ENCODE data around the gene SCAMP5.

SCAMP5 gene

DNA sequence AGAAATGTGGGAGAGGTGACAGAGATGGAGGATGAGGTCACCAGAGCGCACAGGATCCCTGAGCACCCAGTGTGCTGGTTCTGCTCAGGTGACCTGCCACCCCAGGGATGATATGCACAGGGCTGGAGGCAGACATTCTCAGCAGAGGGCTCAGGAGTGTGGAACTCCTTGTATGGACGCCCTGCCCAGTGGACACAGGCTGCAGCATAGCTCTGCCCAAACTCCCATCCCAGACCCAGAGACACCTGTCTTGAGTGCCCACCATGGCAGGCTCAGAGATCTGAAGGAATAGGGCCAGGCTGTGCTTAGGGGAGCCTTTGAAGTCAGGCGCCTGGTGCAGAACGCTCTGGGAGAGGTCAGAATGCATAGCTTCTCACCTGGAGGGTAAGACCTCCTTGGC lies 75.3 kb downstream of the SCAMP5 start:
- no peak for DNase-seq (ENCODE audit: low read depth, low spot score)
